OCI-LY3 (cell line): ENCODE data around the gene PATJ.

Experiments used
- H2AFZ ChIP-seq: fragments of 200-600, 300-600 bp; shearing (Covaris generic); 2 replicates; pipeline ENCODE4 v1.6.0; 2014; ENCODE audit warnings: antibody characterized with exemption, low read depth, low read length
- H3K27ac ChIP-seq: fragments of 200-600, 300-600 bp; sonication (generic); 2 replicates; pipeline ENCODE4 v1.5.1; 2014; ENCODE audit warnings: mild to moderate bottlenecking, low read length, moderate library complexity, mixed read lengths
- H3K27me3 ChIP-seq: fragments of 200-600, 300-600 bp; sonication (generic); 2 replicates; pipeline ENCODE4 v1.6.1; 2014; ENCODE audit warnings: low read depth, low read length, mixed read lengths
- H3K36me3 ChIP-seq: fragments of 200-600, 300-600 bp; sonication (generic); replicated peaks from 2 replicates; pipeline ENCODE3; 2014; ENCODE audit warnings: low read depth, low read length, mixed read lengths
- H3K4me1 ChIP-seq: fragments of 300-600, 200-600 bp; sonication (generic); 2 replicates; pipeline ENCODE4 v1.6.1; 2014; ENCODE audit warnings: low read length, mixed read lengths
- H3K4me2 ChIP-seq: fragments of 200-600, 300-600 bp; sonication (generic); 2 replicates; pipeline ENCODE4 v1.6.1; 2014; ENCODE audit warnings: low read length, mixed read lengths
- H3K4me3 ChIP-seq: fragments of 300-600, 200-600 bp; sonication (generic); 2 replicates; pipeline ENCODE4 v1.5.1; 2014; ENCODE audit warnings: antibody characterized with exemption, mild to moderate bottlenecking, low read length, moderate library complexity
- H3K79me2 ChIP-seq: fragments of 300-600, 200-600 bp; shearing (Covaris generic); 2 replicates; pipeline ENCODE4 v1.6.1; 2014; ENCODE audit warnings: mild to moderate bottlenecking, low read length, mixed read lengths
- H3K9ac ChIP-seq: fragments of 300-600, 200-600 bp; shearing (Covaris generic); 2 replicates; pipeline ENCODE4 v1.6.0; 2014; ENCODE audit warnings: mild to moderate bottlenecking, low read length, moderate library complexity
- H3K9me3 ChIP-seq: fragments of 200-600, 300-600 bp; shearing (Covaris generic); 2 replicates; pipeline ENCODE4 v1.6.1; 2014; ENCODE audit warnings: low read length, mixed read lengths; ENCODE audit not compliant: insufficient read depth
- H4K20me1 ChIP-seq: fragments of 200-600, 300-600 bp; sonication (generic); 2 replicates; pipeline ENCODE4 v1.6.1; 2016; ENCODE audit warnings: low read length, mixed read lengths; ENCODE audit not compliant: insufficient read depth
- EZH2phosphoT487 ChIP-seq: fragments of 200-600 bp; shearing (Covaris generic); IDR thresholded peaks from 2 replicates; pipeline ENCODE4 v1.6.1; 2018; ENCODE audit warnings: antibody characterized with exemption, mixed run types, low read depth
- TF ChIP-seq, protein P1 (sequence below): fragments of 200-600, 300-600 bp; sonication (generic); IDR thresholded peaks from 2 replicates; pipeline ENCODE4 v1.5.1; 2014; ENCODE audit warnings: antibody characterized with exemption, low read length, low read depth

PATJ gene

DNA sequence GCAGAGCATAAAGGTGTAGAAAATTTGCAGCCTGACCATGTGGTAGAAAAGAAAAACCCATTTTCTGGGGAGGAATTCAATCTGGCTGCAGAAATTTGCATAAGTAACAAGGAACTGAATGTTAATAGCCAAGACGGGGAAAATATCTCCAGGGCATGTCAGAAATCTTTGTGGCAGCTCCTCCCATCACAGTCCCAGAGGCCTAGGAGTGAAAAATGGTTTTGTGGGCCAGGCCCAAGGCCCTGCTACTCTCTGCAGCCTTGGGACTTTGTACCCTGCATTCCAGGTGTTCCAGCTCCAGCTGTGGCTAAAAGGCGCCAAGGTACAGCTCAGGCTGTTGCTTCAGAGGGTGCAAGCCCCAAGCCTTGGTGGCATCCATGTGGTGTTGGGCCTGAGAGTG, 152.9 kb downstream of the PATJ start:
- Histone ChIP-seq H3K4me3 (no peak overlapping the region), H3K9ac (no peak overlapping the region), H2AFZ (no peak overlapping the region), H3K79me2 (no peaks in the 10 kb centered on the region), H4K20me1 (no peaks in the 10 kb centered on the region), H3K27ac (no peak overlapping the region), H3K9me3 (no peaks in the 10 kb centered on the region), H3K4me2 (no peak overlapping the region), H3K4me1 (no peaks in the 10 kb centered on the region), H3K27me3 (no peaks in the 10 kb centered on the region), H3K36me3 (no peaks in the 10 kb centered on the region)
- TF ChIP-seq, protein P1, sequence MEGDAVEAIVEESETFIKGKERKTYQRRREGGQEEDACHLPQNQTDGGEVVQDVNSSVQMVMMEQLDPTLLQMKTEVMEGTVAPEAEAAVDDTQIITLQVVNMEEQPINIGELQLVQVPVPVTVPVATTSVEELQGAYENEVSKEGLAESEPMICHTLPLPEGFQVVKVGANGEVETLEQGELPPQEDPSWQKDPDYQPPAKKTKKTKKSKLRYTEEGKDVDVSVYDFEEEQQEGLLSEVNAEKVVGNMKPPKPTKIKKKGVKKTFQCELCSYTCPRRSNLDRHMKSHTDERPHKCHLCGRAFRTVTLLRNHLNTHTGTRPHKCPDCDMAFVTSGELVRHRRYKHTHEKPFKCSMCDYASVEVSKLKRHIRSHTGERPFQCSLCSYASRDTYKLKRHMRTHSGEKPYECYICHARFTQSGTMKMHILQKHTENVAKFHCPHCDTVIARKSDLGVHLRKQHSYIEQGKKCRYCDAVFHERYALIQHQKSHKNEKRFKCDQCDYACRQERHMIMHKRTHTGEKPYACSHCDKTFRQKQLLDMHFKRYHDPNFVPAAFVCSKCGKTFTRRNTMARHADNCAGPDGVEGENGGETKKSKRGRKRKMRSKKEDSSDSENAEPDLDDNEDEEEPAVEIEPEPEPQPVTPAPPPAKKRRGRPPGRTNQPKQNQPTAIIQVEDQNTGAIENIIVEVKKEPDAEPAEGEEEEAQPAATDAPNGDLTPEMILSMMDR: no peak
- TF ChIP-seq EZH2phosphoT487: no peak

DNA sequence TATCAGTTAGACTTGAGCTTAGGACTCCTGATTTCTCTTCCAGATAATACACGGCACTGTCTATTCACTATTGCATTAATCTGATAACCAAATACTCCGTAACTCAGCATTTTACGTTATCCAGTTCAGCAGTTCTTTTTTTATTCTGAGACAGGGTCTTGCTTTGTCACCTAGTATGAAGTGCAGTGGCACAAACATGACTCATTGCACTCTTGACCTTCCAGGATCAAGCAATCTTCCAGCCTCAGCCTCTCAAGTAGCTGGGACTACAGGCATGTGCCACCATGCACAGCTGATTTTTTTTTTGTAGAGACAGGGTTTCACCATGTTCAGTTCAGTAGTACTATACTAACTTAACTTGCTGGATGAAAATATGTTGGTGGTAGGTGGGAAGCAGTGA, 156.4 kb downstream of the PATJ start:
- no peak overlapping the region for H3K9ac ChIP-seq
- H3K4me2 ChIP-seq: no peak overlapping the region
- H2AFZ ChIP-seq: no peak overlapping the region
- no peak overlapping the region for H3K4me3 ChIP-seq
- no peak overlapping the region for H3K27ac ChIP-seq
- no peaks in the 10 kb centered on the region for H3K27me3 ChIP-seq
- TF ChIP-seq EZH2phosphoT487: no peak
- TF ChIP-seq, protein P1: no peak
- no peaks in the 10 kb centered on the region for H3K9me3 ChIP-seq
- H4K20me1 ChIP-seq: no peaks in the 10 kb centered on the region
- H3K4me1 ChIP-seq: no peaks in the 10 kb centered on the region
- no peaks in the 10 kb centered on the region for H3K36me3 ChIP-seq
- no peaks in the 10 kb centered on the region for H3K79me2 ChIP-seq

DNA sequence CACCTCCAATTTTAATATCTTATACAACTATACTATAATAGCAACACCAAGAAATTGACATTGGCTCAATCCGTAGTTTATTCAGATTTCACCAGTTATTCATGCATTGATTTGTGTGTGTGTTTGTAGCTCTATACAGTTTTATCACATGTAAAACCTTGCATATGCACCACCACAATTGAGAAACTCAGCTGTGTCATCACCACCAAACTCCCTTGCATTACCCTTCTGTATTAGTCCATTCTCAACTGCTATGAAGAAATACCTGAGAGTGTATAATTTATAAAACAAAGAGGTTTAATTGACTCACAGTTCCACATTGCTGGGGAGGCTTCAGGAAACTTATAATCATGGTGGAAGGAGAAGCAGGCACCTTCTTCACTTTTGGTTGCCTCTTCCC, 162.1 kb downstream of the PATJ start:
- no peaks in the 10 kb centered on the region for H3K36me3 ChIP-seq
- no peak overlapping the region for H2AFZ ChIP-seq
- no peak overlapping the region for H3K4me2 ChIP-seq
- no peaks in the 10 kb centered on the region for H3K79me2 ChIP-seq
- H3K9ac ChIP-seq: no peak overlapping the region
- no peaks in the 10 kb centered on the region for H3K9me3 ChIP-seq
- peaks cover 6% of the 10 kb centered on the region; the same call in 1 of the 2 replicates for H3K4me1 ChIP-seq
- no peaks in the 10 kb centered on the region for H4K20me1 ChIP-seq
- no peak overlapping the region for H3K27ac ChIP-seq
- TF ChIP-seq, protein P1: no peak
- no peak for TF ChIP-seq EZH2phosphoT487
- H3K4me3 ChIP-seq: no peak overlapping the region
- no peaks in the 10 kb centered on the region for H3K27me3 ChIP-seq

DNA sequence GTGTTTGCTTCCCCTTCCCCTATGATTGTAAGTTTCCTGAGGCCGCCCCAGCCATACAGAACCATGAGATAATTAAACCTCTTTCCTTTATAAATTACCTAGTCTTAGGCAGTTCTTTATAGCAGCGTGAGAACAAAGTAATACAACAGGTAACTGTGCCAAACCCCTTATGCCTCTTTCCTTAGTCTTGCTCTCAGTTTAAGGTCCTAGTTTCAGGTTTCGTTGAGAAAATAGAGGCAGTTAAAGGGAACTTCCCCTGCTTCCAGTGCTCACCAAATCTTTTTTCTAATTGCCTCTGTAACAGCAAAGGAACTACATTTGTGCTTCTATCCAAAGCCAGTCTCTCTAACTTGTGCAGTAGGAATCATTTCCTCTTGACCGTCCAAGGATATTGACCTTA, 164.8 kb downstream of the PATJ start:
- H3K4me1 ChIP-seq: peaks cover 6% of the 10 kb centered on the region; the same call in 1 of the 2 replicates
- no peak overlapping the region for H3K4me3 ChIP-seq
- no peak overlapping the region for H2AFZ ChIP-seq
- H3K9me3 ChIP-seq: no peaks in the 10 kb centered on the region
- no peak overlapping the region for H3K27ac ChIP-seq
- no peaks in the 10 kb centered on the region for H3K27me3 ChIP-seq
- H3K36me3 ChIP-seq: no peaks in the 10 kb centered on the region
- no peak overlapping the region for H3K9ac ChIP-seq
- TF ChIP-seq, protein P1: no peak
- no peak for TF ChIP-seq EZH2phosphoT487
- H4K20me1 ChIP-seq: no peaks in the 10 kb centered on the region
- no peaks in the 10 kb centered on the region for H3K79me2 ChIP-seq
- no peak overlapping the region for H3K4me2 ChIP-seq
